ENCODE measurements around the gene CBARP. TPM values are rescaled to one million over a fixed set of nuclear protein-coding genes. Genes with fewer than 3 reads are reported as not detected.
A peak's percentile ranks its signal among the peaks of the same experiment; 100 is the strongest.

The CBARP gene
- total RNA-seq, 1 experiment from 2014 or later, result 13.3 TPM

DNA sequence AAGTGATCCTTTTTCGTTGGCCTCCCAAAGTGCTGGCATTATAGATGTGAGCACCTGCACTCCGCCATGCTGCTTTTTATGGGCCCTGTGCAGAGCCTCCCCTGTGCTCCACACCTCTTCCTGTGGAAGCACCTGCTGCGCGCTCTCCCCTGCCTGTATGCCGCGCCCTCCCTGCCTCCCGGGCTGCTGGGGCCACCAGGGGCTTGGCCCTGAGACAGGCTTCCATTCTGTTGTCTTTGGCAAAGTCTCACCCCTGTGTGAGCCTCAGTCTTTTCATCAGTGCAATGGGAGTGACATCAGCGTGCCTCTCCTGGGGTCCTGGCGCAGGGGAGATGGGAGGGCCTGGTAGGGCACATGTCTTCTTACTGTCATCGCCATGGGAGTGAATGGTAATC is 38.8 kb upstream of the CBARP start:
- no peaks in the 10 kb centered on the region for H3K9me3 ChIP-seq (ENCODE audit: low read depth, low read length, poor library complexity, severe bottlenecking)
- ChIA-PET POLR2A (ENCODE audit: low non-redundant PET) (no interaction called here), CTCF (no interaction called here)
- peak overlapping the region; percentile 99 for H3K27ac ChIP-seq (ENCODE audit: low read depth, low read length, poor library complexity, severe bottlenecking)
- H3K27me3 ChIP-seq (replicated peaks; ENCODE audit: insufficient read depth, low read depth, low read length, poor library complexity), result no peaks in the 10 kb centered on the region
- no peak for DNase-seq (ENCODE audit: low spot score)
- no TSS peak for BruUV-seq (replicated peaks)
- TF ChIP-seq, protein P1, sequence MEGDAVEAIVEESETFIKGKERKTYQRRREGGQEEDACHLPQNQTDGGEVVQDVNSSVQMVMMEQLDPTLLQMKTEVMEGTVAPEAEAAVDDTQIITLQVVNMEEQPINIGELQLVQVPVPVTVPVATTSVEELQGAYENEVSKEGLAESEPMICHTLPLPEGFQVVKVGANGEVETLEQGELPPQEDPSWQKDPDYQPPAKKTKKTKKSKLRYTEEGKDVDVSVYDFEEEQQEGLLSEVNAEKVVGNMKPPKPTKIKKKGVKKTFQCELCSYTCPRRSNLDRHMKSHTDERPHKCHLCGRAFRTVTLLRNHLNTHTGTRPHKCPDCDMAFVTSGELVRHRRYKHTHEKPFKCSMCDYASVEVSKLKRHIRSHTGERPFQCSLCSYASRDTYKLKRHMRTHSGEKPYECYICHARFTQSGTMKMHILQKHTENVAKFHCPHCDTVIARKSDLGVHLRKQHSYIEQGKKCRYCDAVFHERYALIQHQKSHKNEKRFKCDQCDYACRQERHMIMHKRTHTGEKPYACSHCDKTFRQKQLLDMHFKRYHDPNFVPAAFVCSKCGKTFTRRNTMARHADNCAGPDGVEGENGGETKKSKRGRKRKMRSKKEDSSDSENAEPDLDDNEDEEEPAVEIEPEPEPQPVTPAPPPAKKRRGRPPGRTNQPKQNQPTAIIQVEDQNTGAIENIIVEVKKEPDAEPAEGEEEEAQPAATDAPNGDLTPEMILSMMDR (conservative IDR thresholded peaks at IDR 0.05; ENCODE audit: low read depth, low read length), result no peak
- peaks cover 41% of the 10 kb centered on the region for H3K36me3 ChIP-seq (ENCODE audit: insufficient read depth, low read length, poor library complexity, severe bottlenecking)
- intact Hi-C loops (cut with micrococcal nuclease; ENCODE audit: unreplicated experiment), result loop anchor here (10.0 kb wide), 2 partner anchors 168 to 318 kb away; partner anchors contain the start of gene MBD3
- H3K4me3 ChIP-seq (ENCODE audit: low read depth, low read length, poor library complexity, severe bottlenecking), result peak overlapping the region; percentile 69
- peaks cover 39% of the 10 kb centered on the region for H3K4me1 ChIP-seq (ENCODE audit: insufficient read depth, low read length, poor library complexity, severe bottlenecking)

DNA sequence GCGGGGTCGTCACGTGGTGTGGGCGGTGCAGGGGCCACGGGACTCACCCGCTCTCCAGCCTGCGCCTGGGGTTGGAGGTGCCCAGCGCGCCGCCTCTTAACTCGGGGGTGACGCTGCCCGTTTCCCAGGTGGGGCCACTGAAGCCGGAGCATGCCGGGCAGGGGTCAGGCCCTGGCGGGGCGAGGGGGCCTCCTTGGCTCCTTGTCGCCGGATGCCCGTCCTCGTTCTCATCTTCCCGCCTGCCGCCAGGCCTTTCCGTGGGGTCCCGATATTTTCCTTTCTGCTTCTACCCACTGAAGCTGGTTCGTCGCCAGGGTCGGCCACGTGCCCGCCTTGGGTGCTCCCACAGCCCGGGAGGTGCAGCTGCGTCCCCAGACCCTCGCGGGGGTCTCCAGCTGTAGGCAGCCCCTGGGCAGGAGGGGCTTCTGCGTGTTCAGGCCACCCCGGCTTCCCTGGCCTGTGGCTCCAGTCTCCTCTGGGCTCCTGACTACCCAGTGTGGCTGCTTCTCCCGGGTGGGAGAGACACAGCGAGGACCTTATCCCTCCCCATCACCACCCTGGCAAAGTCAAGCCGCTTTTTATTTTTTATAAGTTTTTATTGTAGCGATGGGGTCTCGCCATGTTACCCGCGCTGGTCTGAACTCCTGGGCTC is 38.3 kb upstream of the CBARP start:
- TF ChIP-seq EZH2 (IDR thresholded peaks at IDR 0.05; ENCODE audit: borderline replicate concordance, low read depth, low read length, poor library complexity, severe bottlenecking), result no peak
- TF ChIP-seq, protein P1 (conservative IDR thresholded peaks at IDR 0.05; ENCODE audit: low read depth, low read length), result no peak
- TSS peak; percentile 5 for BruUV-seq (replicated peaks)
- ChIA-PET CTCF (no interaction called here), POLR2A (ENCODE audit: low non-redundant PET) (no interaction called here)
- no peak for DNase-seq (ENCODE audit: low spot score)
- Histone ChIP-seq H3K9me3 (ENCODE audit: low read depth, low read length, poor library complexity, severe bottlenecking) (no peaks in the 10 kb centered on the region), H3K36me3 (ENCODE audit: insufficient read depth, low read length, poor library complexity, severe bottlenecking) (peaks cover 46% of the 10 kb centered on the region), H3K27me3 (replicated peaks; ENCODE audit: insufficient read depth, low read depth, low read length, poor library complexity) (no peaks in the 10 kb centered on the region), H3K27ac (ENCODE audit: low read depth, low read length, poor library complexity, severe bottlenecking) (peak overlapping the region; percentile 99), H3K4me1 (ENCODE audit: insufficient read depth, low read length, poor library complexity, severe bottlenecking) (peaks cover 44% of the 10 kb centered on the region), H3K4me3 (ENCODE audit: low read depth, low read length, poor library complexity, severe bottlenecking) (peak overlapping the region; percentile 69)
- intact Hi-C loops (cut with micrococcal nuclease; ENCODE audit: unreplicated experiment), result loop anchor here (10.0 kb wide), 2 partner anchors 169 to 319 kb away; partner anchors contain the start of gene MBD3

DNA sequence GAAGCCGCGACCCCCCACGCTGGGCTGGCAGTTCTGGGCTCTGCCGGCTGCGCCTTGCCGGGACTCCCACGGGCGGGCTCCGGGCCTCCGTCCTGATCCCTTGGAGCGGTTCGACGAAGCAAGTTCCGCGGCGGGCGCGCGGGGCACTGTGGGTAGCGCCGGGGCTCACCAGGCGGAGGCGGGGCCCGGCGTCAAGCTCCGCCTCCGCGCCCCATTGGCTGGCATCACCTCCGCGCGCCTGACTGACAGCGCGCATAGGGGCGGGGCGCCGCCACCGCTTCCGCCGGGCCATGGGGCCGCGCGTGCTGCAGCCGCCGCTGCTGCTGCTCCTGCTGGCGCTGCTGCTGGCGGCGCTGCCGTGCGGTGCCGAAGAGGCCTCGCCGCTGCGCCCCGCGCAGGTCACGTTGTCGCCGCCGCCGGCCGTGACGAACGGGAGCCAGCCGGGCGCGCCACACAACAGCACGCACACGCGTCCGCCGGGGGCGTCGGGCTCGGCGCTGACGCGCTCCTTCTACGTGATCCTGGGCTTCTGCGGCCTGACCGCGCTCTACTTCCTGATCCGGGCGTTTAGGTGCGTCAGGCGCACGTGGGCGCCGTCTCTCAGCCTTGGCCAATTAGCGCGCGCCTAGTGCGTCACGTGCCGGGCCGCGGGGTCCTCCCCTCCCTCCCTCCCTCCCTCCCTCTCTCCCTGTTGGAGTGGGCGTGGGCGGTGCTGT is 37.6 kb upstream of the CBARP start, which contains the start of gene FAM174C:
Gene FAM174C, plus strand, starts transcription at position 271 of the 716 bp plus-strand sequence. Its CDS starts 20 bp downstream, at position 291.
- intact Hi-C loops (cut with micrococcal nuclease; ENCODE audit: unreplicated experiment), result loop anchor here (10.0 kb wide), 2 partner anchors 169 to 319 kb away; partner anchors contain the start of gene MBD3
- no peaks in the 10 kb centered on the region for H3K27me3 ChIP-seq (replicated peaks; ENCODE audit: insufficient read depth, low read depth, low read length, poor library complexity)
- H3K4me3 ChIP-seq (ENCODE audit: low read depth, low read length, poor library complexity, severe bottlenecking), result peak within 1 kb of the TSS; percentile 69
- peak within 1 kb of the TSS; percentile 99 for H3K27ac ChIP-seq (ENCODE audit: low read depth, low read length, poor library complexity, severe bottlenecking)
- H3K9me3 ChIP-seq (ENCODE audit: low read depth, low read length, poor library complexity, severe bottlenecking), result no peaks in the 10 kb centered on the region
- TF ChIP-seq, protein P1 (conservative IDR thresholded peaks at IDR 0.05; ENCODE audit: low read depth, low read length), result no peak
- TF ChIP-seq EZH2 (IDR thresholded peaks at IDR 0.05; ENCODE audit: borderline replicate concordance, low read depth, low read length, poor library complexity, severe bottlenecking), result no peak
- peaks cover 51% of the 10 kb centered on the region for H3K4me1 ChIP-seq (ENCODE audit: insufficient read depth, low read length, poor library complexity, severe bottlenecking)
- BruUV-seq (replicated peaks), result no TSS peak
- ChIA-PET CTCF (interaction anchor here (1.0 kb wide), 2 partner anchors 9 to 31 kb away, joined by 3 read pairs; no protein-coding TSS in a partner anchor), POLR2A (ENCODE audit: low non-redundant PET) (no interaction called here)
- H3K36me3 ChIP-seq (ENCODE audit: insufficient read depth, low read length, poor library complexity, severe bottlenecking), result peaks cover 53% of the 10 kb centered on the region
- DNase-seq (ENCODE audit: low spot score), result peak; percentile 99
